ENCODE data around the gene KRTAP7-1. TPM values are rescaled to one million over a fixed set of nuclear protein-coding genes. Genes with fewer than 3 reads are reported as not detected.

The KRTAP7-1 gene
- total RNA-seq, 4 donors from 2014 or later, result not detected

DNA sequence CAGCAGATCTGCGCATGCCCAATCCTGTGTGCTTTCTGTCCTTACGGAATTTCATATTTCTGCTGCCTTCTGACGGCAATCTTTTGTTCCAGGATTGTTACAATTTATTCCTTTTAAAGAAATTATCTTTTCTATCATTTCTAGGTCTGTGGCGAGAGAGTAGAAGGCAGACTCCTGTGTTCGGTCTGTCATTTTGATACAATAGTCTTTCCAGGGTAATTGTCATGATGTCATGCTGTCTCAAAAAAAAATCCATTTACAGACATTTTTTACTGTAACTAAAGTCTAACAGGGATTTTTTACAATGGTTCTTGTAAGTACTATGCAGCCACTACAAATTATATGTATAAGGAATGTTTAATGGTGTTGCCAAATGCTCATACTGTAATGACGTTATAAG is 9.0 kb upstream of the KRTAP7-1 start:
- intact Hi-C loops (cut with DNase I), result no loop called here
- Histone ChIP-seq H3K27ac (no peak overlapping the region), H3K36me3 (no peaks in the 10 kb centered on the region), H3K4me3 (no peak overlapping the region), H3K4me1 (no peaks in the 10 kb centered on the region), H3K27me3 (no peaks in the 10 kb centered on the region), H3K9me3 (no peaks in the 10 kb centered on the region)
- TF ChIP-seq POLR2A (IDR thresholded peaks at IDR 0.05), result no peak
- TF ChIP-seq CTCF (IDR thresholded peaks at IDR 0.05), result no peak
- no peak for DNase-seq
- 67 to 71% methylated on average over 6 of the region's 6 CpGs for WGBS, 2 donors

GRCh38 chr21:30831194-30831765 is 1.7 kb upstream of the KRTAP7-1 start:
- DNase-seq, result no peak
- H3K36me3 ChIP-seq, result no peaks in the 10 kb centered on the region
- H3K27me3 ChIP-seq, result no peaks in the 10 kb centered on the region
- H3K4me1 ChIP-seq, result no peaks in the 10 kb centered on the region
- 42 to 45% methylated on average over 6 of the region's 6 CpGs for WGBS, 2 donors
- H3K9me3 ChIP-seq, result peaks cover 0 to 5% (median 0%) of the 10 kb centered on the region in 3 donors
- intact Hi-C loops (cut with DNase I), result no loop called here
- H3K4me3 ChIP-seq, result no peak overlapping the region
- peak in 4 of 6 experiments; percentile 24 to 58 (median 30) for TF ChIP-seq CTCF (IDR thresholded peaks at IDR 0.05)
- no peak for TF ChIP-seq POLR2A (IDR thresholded peaks at IDR 0.05)
- no peak overlapping the region for H3K27ac ChIP-seq

- Histone ChIP-seq H3K9me3 (no peaks in the 10 kb centered on the region), H3K36me3 (no peaks in the 10 kb centered on the region), H3K27ac (no peak overlapping the region), H3K27me3 (no peaks in the 10 kb centered on the region), H3K4me1 (no peaks in the 10 kb centered on the region), H3K4me3 (no peak overlapping the region)
- intact Hi-C loops (cut with DNase I), result no loop called here
- no peak for TF ChIP-seq CTCF (IDR thresholded peaks at IDR 0.05)
- TF ChIP-seq POLR2A (IDR thresholded peaks at IDR 0.05), result no peak
- no peak for DNase-seq
- WGBS, 2 donors, result 44 to 48% methylated on average over 7 of the region's 7 CpGs
Observed at GRCh38 chr21:30818837-30819610, 10.5 kb downstream of the KRTAP7-1 start.

DNA sequence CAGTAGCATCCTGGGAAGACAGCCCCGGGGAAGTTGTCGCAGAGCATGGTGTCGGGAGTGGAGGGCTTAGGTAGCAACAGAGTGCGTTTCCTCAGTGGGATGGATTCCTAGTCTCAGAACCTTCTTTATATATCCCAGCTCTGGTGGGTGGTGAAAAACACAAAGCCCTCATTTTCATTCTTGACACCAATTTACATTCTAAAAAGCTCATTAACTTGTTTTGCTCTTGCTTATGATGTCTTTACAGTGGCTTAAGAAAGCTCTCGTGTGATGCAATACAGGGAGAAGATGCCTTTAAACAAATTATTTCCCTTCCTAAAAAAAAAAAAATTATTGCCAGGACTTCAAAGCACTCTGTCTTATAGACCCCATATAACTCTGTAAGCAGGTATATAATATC is 16.4 kb downstream of the KRTAP7-1 start, which contains the start of gene KRTAP8-1:
TSS of gene KRTAP8-1 (minus strand) at position 101 of the 400 bp plus-strand sequence. CDS start at position 47, 54 bp downstream.
- intact Hi-C loops (cut with DNase I), result no loop called here
- H3K27me3 ChIP-seq, result no peaks in the 10 kb centered on the region
- 84 to 85% methylated on average over 5 of the region's 5 CpGs for WGBS, 2 donors
- TF ChIP-seq CTCF (IDR thresholded peaks at IDR 0.05) (no peak), POLR2A (IDR thresholded peaks at IDR 0.05) (no peak)
- no peaks in the 10 kb centered on the region for H3K36me3 ChIP-seq
- H3K27ac ChIP-seq, result no peak within 1 kb of the TSS
- H3K9me3 ChIP-seq, result no peaks in the 10 kb centered on the region
- no peaks in the 10 kb centered on the region for H3K4me1 ChIP-seq
- DNase-seq, result no peak
- H3K4me3 ChIP-seq, result no peak within 1 kb of the TSS

DNA sequence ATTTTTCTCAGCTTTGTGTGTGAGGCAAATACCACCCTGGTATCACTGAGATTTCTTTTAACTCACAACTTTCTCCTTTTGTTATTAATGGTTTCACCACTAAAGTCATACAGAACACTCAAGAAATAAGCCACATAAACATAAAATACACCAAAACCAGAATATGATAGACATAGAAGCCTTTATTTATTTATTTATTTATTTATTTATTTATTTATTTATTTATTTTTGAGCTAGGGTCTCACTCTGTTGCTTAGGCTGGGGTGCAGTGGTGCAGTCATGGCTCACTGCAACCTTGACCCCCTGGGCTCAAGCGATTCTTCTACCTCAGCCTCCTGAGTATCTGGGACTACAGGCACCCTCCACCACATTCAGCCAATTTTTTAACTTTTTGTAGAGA is 29.0 kb downstream of the KRTAP7-1 start:
- 67% methylated on average over 1 of the region's 1 CpG for WGBS, 2 donors
- Histone ChIP-seq H3K27ac (no peak overlapping the region), H3K36me3 (no peaks in the 10 kb centered on the region), H3K27me3 (no peaks in the 10 kb centered on the region), H3K4me1 (no peaks in the 10 kb centered on the region), H3K9me3 (no peaks in the 10 kb centered on the region), H3K4me3 (no peak overlapping the region)
- TF ChIP-seq POLR2A (IDR thresholded peaks at IDR 0.05) (no peak), CTCF (IDR thresholded peaks at IDR 0.05) (no peak)
- DNase-seq, result no peak
- intact Hi-C loops (cut with DNase I), result no loop called here
